ENCODE results near the gene PES1. TPM values are rescaled to one million over a fixed set of nuclear protein-coding genes. Genes with fewer than 3 reads are reported as not detected.

PES1 gene
- total and polyA plus RNA-seq, 2 of the 13 experiments (the other 11 are each of a cell fraction or from before 2014, with no cell fraction given) = 65.1 to 94.7 TPM

DNA sequence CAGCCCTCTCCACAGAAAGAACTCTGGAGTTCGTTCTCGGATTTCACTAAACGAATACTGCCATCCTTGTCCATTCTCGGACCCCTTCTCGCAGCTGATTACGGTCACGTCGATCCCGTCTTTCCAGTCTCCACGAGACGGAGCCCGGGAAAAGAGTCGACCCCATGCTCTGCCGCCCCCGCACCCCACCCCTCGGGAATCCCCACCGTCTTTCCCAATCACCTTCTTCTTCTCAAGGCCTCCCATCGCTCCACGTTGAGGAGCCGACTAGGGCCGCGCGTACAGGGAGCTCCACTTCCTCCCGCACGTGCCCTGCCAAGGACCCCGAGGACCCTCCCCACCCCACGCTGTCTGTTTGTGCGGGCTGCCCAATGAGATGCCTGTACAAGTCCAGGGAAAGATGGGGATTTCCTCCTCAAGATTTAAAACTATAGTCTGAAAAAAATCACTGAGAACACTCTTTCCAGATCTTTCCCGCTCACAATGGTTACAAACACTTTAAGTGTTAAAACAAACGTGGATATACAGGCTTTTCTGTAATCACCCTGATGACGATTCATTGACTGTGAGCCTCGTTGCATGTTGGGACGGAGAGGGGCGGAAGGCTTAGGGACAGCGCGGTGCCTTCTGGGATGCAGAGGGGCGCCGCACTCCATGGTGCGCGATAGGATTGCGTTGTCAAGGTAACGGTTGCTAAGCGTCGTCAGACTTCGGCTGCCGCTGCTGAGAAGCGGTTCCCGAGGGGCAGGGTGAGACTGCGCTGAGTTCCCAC, at the start of gene PES1 (continued):
- TF ChIP-seq, protein P1, sequence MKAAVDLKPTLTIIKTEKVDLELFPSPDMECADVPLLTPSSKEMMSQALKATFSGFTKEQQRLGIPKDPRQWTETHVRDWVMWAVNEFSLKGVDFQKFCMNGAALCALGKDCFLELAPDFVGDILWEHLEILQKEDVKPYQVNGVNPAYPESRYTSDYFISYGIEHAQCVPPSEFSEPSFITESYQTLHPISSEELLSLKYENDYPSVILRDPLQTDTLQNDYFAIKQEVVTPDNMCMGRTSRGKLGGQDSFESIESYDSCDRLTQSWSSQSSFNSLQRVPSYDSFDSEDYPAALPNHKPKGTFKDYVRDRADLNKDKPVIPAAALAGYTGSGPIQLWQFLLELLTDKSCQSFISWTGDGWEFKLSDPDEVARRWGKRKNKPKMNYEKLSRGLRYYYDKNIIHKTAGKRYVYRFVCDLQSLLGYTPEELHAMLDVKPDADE (CRISPR knock-in tag; IDR thresholded peaks at IDR 0.05) = no peak
- no peak for TF ChIP-seq CHD4 (IDR thresholded peaks at IDR 0.05; ENCODE audit: borderline replicate concordance, low read length)
- TF ChIP-seq, protein P2, sequence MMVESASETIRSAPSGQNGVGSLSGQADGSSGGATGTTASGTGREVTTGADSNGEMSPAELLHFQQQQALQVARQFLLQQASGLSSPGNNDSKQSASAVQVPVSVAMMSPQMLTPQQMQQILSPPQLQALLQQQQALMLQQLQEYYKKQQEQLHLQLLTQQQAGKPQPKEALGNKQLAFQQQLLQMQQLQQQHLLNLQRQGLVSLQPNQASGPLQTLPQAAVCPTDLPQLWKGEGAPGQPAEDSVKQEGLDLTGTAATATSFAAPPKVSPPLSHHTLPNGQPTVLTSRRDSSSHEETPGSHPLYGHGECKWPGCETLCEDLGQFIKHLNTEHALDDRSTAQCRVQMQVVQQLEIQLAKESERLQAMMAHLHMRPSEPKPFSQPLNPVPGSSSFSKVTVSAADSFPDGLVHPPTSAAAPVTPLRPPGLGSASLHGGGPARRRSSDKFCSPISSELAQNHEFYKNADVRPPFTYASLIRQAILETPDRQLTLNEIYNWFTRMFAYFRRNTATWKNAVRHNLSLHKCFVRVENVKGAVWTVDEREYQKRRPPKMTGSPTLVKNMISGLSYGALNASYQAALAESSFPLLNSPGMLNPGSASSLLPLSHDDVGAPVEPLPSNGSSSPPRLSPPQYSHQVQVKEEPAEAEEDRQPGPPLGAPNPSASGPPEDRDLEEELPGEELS (CRISPR knock-in tag; IDR thresholded peaks at IDR 0.05) = no peak
- TF ChIP-seq SIN3B (IDR thresholded peaks at IDR 0.05; ENCODE audit: low read length) = 0 out of 2 replicates have a peak, but pooled peaks have one; percentile 65
- TF ChIP-seq, protein P3, sequence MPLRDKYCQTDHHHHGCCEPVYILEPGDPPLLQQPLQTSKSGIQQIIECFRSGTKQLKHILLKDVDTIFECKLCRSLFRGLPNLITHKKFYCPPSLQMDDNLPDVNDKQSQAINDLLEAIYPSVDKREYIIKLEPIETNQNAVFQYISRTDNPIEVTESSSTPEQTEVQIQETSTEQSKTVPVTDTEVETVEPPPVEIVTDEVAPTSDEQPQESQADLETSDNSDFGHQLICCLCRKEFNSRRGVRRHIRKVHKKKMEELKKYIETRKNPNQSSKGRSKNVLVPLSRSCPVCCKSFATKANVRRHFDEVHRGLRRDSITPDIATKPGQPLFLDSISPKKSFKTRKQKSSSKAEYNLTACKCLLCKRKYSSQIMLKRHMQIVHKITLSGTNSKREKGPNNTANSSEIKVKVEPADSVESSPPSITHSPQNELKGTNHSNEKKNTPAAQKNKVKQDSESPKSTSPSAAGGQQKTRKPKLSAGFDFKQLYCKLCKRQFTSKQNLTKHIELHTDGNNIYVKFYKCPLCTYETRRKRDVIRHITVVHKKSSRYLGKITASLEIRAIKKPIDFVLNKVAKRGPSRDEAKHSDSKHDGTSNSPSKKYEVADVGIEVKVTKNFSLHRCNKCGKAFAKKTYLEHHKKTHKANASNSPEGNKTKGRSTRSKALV (CRISPR knock-in tag; IDR thresholded peaks at IDR 0.05) = peak; percentile 9; the same call in 1 of the 2 replicates
- TF ChIP-seq, protein P4, sequence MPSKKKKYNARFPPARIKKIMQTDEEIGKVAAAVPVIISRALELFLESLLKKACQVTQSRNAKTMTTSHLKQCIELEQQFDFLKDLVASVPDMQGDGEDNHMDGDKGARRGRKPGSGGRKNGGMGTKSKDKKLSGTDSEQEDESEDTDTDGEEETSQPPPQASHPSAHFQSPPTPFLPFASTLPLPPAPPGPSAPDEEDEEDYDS (CRISPR knock-in tag; IDR thresholded peaks at IDR 0.05) = peak; percentile 26; the same call in 1 of the 2 replicates
- TF ChIP-seq RBFOX2 (IDR thresholded peaks at IDR 0.05; ENCODE audit: low read depth, low read length) = peak; percentile 61
- TF ChIP-seq EP300 (IDR thresholded peaks at IDR 0.05; ENCODE audit: low read depth in 2 of 2, low read length in 2 of 2) = 0 out of 4 replicates have a peak, but pooled peaks of 1 of the 2 experiments have one; percentile 11
- no peak for TF ChIP-seq EP300 (CRISPR knock-in tag; IDR thresholded peaks at IDR 0.05; ENCODE audit: borderline replicate concordance)
- TF ChIP-seq, protein P5, sequence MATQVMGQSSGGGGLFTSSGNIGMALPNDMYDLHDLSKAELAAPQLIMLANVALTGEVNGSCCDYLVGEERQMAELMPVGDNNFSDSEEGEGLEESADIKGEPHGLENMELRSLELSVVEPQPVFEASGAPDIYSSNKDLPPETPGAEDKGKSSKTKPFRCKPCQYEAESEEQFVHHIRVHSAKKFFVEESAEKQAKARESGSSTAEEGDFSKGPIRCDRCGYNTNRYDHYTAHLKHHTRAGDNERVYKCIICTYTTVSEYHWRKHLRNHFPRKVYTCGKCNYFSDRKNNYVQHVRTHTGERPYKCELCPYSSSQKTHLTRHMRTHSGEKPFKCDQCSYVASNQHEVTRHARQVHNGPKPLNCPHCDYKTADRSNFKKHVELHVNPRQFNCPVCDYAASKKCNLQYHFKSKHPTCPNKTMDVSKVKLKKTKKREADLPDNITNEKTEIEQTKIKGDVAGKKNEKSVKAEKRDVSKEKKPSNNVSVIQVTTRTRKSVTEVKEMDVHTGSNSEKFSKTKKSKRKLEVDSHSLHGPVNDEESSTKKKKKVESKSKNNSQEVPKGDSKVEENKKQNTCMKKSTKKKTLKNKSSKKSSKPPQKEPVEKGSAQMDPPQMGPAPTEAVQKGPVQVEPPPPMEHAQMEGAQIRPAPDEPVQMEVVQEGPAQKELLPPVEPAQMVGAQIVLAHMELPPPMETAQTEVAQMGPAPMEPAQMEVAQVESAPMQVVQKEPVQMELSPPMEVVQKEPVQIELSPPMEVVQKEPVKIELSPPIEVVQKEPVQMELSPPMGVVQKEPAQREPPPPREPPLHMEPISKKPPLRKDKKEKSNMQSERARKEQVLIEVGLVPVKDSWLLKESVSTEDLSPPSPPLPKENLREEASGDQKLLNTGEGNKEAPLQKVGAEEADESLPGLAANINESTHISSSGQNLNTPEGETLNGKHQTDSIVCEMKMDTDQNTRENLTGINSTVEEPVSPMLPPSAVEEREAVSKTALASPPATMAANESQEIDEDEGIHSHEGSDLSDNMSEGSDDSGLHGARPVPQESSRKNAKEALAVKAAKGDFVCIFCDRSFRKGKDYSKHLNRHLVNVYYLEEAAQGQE (IDR thresholded peaks at IDR 0.05; ENCODE audit: borderline replicate concordance in 1 of 2, low read depth in 1 of 2, low read length in 2 of 2) = no peak
- TF ChIP-seq, protein P6, sequence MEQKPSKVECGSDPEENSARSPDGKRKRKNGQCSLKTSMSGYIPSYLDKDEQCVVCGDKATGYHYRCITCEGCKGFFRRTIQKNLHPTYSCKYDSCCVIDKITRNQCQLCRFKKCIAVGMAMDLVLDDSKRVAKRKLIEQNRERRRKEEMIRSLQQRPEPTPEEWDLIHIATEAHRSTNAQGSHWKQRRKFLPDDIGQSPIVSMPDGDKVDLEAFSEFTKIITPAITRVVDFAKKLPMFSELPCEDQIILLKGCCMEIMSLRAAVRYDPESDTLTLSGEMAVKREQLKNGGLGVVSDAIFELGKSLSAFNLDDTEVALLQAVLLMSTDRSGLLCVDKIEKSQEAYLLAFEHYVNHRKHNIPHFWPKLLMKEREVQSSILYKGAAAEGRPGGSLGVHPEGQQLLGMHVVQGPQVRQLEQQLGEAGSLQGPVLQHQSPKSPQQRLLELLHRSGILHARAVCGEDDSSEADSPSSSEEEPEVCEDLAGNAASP (CRISPR knock-in tag; IDR thresholded peaks at IDR 0.05; ENCODE audit: borderline replicate concordance) = 0 out of 2 replicates have a peak, but pooled peaks have one; percentile 4
- TF ChIP-seq, protein P7, sequence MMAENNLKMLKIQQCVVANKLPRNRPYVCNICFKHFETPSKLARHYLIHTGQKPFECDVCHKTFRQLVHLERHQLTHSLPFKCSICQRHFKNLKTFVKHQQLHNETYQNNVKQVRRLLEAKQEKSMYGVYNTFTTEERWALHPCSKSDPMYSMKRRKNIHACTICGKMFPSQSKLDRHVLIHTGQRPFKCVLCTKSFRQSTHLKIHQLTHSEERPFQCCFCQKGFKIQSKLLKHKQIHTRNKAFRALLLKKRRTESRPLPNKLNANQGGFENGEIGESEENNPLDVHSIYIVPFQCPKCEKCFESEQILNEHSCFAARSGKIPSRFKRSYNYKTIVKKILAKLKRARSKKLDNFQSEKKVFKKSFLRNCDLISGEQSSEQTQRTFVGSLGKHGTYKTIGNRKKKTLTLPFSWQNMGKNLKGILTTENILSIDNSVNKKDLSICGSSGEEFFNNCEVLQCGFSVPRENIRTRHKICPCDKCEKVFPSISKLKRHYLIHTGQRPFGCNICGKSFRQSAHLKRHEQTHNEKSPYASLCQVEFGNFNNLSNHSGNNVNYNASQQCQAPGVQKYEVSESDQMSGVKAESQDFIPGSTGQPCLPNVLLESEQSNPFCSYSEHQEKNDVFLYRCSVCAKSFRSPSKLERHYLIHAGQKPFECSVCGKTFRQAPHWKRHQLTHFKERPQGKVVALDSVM (CRISPR knock-in tag; IDR thresholded peaks at IDR 0.05) = no peak

Measured in HepG2 (cell line).